ENCODE measurements around the gene SH3D21. TPM values are rescaled to one million over a fixed set of nuclear protein-coding genes. Genes with fewer than 3 reads are reported as not detected.

SH3D21 gene
- total RNA-seq, result 10 to 100 TPM; 13.5 to 16.6 TPM
- polyA plus RNA-seq, result 1 to 10 TPM; 9.0 to 9.9 TPM
- long read RNA-seq, donor 1, result 0 reads
- long read RNA-seq, donor 2, result 0 reads
- long read RNA-seq, donor 3, partial matches to known transcripts, result 5 of 5 reads
- long read RNA-seq, donor 3, other reads (novel, unspliced or antisense), result 0 of 5 reads
- long read RNA-seq, donor 4, result 0 reads
- long read RNA-seq, donor 5, result 0 reads

DNA sequence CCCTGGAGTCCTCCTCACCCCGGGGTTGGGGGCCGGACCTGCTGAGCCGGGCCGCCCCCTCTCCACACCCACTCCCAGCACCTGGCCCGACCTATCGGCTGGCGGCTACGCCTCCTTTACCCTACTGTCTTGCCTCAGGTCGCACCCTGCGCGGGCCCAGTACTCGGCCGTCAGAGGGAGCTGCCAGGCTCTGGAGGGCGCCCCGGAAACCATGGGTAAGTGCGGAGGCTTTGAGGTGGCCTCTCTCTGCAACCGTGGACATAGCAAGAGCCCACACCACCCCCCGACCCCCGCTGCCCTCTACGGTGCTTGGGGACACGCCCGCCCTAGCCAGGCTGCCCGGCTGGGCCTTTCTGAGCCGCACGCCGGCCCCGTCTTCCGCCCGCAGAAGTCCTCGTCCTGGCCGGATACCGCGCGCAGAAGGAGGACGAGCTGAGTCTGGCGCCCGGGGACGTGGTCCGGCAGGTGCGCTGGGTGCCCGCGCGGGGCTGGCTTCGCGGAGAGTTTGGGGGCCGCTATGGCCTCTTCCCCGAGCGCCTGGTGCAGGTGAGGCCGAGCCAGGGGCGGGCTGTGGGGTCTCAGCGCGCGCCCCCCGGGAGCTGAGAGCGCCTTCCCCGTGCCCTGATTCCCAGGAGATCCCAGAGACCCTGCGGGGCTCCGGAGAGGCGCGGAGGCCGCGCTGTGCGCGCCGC lies at the start of gene SH3D21:
SH3D21 (plus strand) TSS at position 159 of the 692 bp plus-strand sequence; CDS start at position 212, 53 bp downstream.
- 4 to 5% methylated on average over 60 to 65 of the region's 65 CpGs for WGBS, 2 donors
- H3K4me1 ChIP-seq (ENCODE audit: control insufficient read depth in 5 of 5, insufficient read depth in 5 of 5, low read length in 5 of 5), result peaks cover 0 to 15% (median 3%) of the 10 kb centered on the region in 5 donors
- peak; percentile 47 to 63 (median 52) for DNase-seq
- H3K9me3 ChIP-seq (ENCODE audit: control insufficient read depth in 4 of 4, insufficient read depth in 3 of 4, low read length in 3 of 4), result no peaks in the 10 kb centered on the region
- TF ChIP-seq, protein P1, sequence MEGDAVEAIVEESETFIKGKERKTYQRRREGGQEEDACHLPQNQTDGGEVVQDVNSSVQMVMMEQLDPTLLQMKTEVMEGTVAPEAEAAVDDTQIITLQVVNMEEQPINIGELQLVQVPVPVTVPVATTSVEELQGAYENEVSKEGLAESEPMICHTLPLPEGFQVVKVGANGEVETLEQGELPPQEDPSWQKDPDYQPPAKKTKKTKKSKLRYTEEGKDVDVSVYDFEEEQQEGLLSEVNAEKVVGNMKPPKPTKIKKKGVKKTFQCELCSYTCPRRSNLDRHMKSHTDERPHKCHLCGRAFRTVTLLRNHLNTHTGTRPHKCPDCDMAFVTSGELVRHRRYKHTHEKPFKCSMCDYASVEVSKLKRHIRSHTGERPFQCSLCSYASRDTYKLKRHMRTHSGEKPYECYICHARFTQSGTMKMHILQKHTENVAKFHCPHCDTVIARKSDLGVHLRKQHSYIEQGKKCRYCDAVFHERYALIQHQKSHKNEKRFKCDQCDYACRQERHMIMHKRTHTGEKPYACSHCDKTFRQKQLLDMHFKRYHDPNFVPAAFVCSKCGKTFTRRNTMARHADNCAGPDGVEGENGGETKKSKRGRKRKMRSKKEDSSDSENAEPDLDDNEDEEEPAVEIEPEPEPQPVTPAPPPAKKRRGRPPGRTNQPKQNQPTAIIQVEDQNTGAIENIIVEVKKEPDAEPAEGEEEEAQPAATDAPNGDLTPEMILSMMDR (IDR thresholded peaks at IDR 0.05; ENCODE audit: control extremely low read depth, extremely low read depth), result no peak
- H3K4me3 ChIP-seq, result peak within 1 kb of the TSS; percentile 51
- H3K27ac ChIP-seq (ENCODE audit: low read depth in 1 of 2, low read length in 1 of 2), result peak within 1 kb of the TSS; percentile 68 to 92
- ATAC-seq (ENCODE audit: insufficient read depth, low FRiP score), result peak; percentile 61
- H3K27me3 ChIP-seq (ENCODE audit: control insufficient read depth in 3 of 3, insufficient read depth in 3 of 3, low read length in 2 of 3), result no peaks in the 10 kb centered on the region
- peak within 1 kb of the TSS; percentile 12 to 84 for H3K9ac ChIP-seq (ENCODE audit: insufficient read depth in 1 of 2, low read length in 2 of 2)
- H3K36me3 ChIP-seq (ENCODE audit: control insufficient read depth in 4 of 4, insufficient read depth in 4 of 4, low read length in 4 of 4), result peaks cover 14 to 27% (median 18%) of the 10 kb centered on the region in 4 donors

DNA sequence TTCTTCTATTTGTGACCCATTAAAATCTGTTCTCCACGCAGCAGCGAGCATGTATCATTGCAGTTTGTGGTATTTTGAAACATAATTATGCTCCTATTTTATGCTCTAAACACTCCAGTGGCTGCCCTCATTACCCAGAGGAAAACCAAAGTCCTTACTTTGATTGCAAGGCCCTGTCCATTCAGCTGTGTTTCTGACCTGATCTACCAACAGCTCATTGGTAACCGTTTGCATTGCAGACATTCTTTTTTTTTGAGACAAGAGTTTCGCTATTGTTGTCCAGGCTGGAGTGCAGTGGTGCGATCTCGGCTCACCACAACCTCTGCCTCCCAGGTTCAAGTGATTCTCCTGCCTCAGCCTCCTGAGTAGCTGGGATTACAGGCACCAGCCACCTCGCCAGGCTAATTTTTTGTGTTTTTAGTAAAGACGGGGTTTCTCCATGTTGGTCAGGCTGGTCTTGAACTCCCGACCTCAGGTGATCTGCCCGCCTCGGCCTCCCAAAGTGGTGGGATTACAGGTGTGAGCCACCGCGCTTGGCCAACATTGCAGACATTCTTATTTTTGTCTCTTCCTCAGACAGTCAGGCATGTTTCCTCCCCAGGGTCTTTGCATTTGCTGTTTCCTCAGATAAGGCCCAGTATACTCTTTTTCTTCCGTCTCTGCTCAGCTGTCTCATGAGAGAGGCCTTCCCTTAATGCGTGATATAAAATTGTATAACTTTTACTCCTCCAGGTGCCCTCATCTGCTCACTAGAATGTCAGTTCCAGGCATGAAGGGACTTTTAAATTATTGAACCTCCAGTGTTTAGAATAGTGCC lies 49.4 kb upstream of the SH3D21 start:
- H3K9ac ChIP-seq (ENCODE audit: insufficient read depth in 1 of 2, low read length in 2 of 2), result no peak overlapping the region
- no peaks in the 10 kb centered on the region for H3K27me3 ChIP-seq (ENCODE audit: control insufficient read depth in 3 of 3, insufficient read depth in 3 of 3, low read length in 2 of 3)
- DNase-seq (no peak), ATAC-seq (ENCODE audit: insufficient read depth, low FRiP score) (no peak)
- H3K4me3 ChIP-seq, result no peak overlapping the region
- TF ChIP-seq, protein P1 (IDR thresholded peaks at IDR 0.05; ENCODE audit: control extremely low read depth, extremely low read depth), result no peak
- 79 to 86% methylated on average over 15 of the region's 15 CpGs for WGBS, 2 donors
- H3K27ac ChIP-seq (ENCODE audit: low read depth in 1 of 2, low read length in 1 of 2), result no peak overlapping the region
- peaks cover 0 to 17% (median 5%) of the 10 kb centered on the region in 4 donors for H3K36me3 ChIP-seq (ENCODE audit: control insufficient read depth in 4 of 4, insufficient read depth in 4 of 4, low read length in 4 of 4)
- no peaks in the 10 kb centered on the region for H3K9me3 ChIP-seq (ENCODE audit: control insufficient read depth in 4 of 4, insufficient read depth in 3 of 4, low read length in 3 of 4)
- H3K4me1 ChIP-seq (ENCODE audit: control insufficient read depth in 5 of 5, insufficient read depth in 5 of 5, low read length in 5 of 5), result peaks cover 0 to 10% (median 2%) of the 10 kb centered on the region in 5 donors

DNA sequence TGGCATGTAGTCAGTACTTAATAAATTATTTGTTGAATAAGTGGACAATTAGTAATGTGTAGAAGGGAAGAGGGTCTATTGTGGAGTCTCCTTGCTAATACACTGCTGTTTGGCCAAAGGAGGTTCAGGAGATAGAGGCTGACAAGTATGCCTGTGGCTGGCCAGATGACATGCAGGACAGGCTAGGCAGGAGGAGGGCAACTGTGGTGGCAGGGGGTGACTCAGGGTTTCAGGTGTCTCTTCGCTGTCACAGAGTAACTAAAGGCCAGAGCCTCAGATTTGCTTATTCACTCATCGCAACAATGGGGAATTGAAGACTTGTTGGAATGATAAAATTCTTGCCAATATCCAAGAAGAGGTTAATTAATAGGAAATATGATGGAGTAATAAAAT lies 48.8 kb upstream of the SH3D21 start:
- WGBS, 2 donors, result 94 to 95% methylated on average over 2 of the region's 2 CpGs
- Histone ChIP-seq H3K36me3 (ENCODE audit: control insufficient read depth in 4 of 4, insufficient read depth in 4 of 4, low read length in 4 of 4) (peaks cover 0 to 17% (median 5%) of the 10 kb centered on the region in 4 donors), H3K27ac (ENCODE audit: low read depth in 1 of 2, low read length in 1 of 2) (no peak overlapping the region), H3K27me3 (ENCODE audit: control insufficient read depth in 3 of 3, insufficient read depth in 3 of 3, low read length in 2 of 3) (no peaks in the 10 kb centered on the region), H3K4me3 (no peak overlapping the region), H3K9ac (ENCODE audit: insufficient read depth in 1 of 2, low read length in 2 of 2) (no peak overlapping the region), H3K9me3 (ENCODE audit: control insufficient read depth in 4 of 4, insufficient read depth in 3 of 4, low read length in 3 of 4) (no peaks in the 10 kb centered on the region), H3K4me1 (ENCODE audit: control insufficient read depth in 5 of 5, insufficient read depth in 5 of 5, low read length in 5 of 5) (peaks cover 0 to 5% (median 0%) of the 10 kb centered on the region in 5 donors)
- TF ChIP-seq, protein P1 (IDR thresholded peaks at IDR 0.05; ENCODE audit: control extremely low read depth, extremely low read depth), result no peak
- no peak for ATAC-seq (ENCODE audit: insufficient read depth, low FRiP score)
- no peak for DNase-seq

All from lung (tissue), 16 donors.